GM19043 (cell line): Measurements from ENCODE around the gene ZMYND8.

Experiments used
- ATAC-seq: cut with Tn5 transposase; IDR thresholded peaks from one replicate; pipeline ENCODE4 v1.9.1; 2021; ENCODE audit warnings: low read depth; ENCODE audit not compliant: unreplicated experiment

ZMYND8 gene

DNA sequence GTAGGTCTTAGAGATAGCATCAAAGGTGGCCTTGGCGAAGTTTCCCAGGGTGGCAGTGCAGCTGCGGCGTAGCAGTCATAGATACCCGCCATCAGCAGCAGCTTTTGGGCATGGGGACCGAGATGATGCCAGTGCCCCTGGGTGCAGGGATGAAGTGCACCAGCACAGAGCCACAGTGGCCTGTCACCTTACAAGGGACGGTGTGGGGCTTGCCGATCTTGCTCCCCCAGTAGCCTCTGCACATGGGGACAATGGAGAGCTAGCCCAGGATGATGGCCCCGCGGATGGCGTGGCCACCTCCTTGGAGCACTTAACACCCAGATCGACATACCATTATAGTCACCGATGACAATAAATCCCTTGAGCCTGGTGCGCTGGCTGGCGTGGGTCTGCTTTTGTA lies 195.5 kb downstream of the ZMYND8 start:
- no peak for ATAC-seq

DNA sequence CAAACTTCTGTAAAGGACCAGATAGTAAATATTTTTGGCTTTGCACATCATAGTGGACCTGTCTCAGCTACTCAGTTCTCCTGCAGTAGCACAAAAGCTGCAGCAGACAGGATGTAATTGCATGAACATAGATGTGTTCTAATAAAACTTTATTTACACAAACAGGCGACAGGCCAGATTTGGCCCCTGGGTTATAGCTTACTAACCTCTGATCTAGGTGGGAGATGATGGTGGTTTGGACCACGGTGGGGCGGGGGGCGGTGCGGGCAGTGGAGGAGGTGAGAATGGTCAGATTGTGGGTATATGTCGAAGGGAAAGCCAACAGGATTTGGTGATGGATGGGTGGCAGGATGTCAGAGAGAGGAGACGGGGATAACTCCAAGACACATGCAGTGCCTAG lies 196.3 kb downstream of the ZMYND8 start:
- no peak for ATAC-seq
